Brain microvascular endothelial cell (primary cell): ENCODE data around the gene LRMDA.

Experiments
- DNase-seq: peaks from one replicate; pipeline ENCODE4 v3.0.0-alpha.2; 2020
- H3K27ac ChIP-seq: fragments of 250-450 bp; sonication (Bioruptor Pico); 2 replicates; pipeline ENCODE4 v1.5.1; 2020; ENCODE audit warnings: mild to moderate bottlenecking, moderate library complexity
- H3K27me3 ChIP-seq: fragments of 250-450 bp; sonication (Bioruptor Pico); replicated peaks from 2 replicates; pipeline ENCODE4 v1.5.1; 2020; ENCODE audit warnings: mild to moderate bottlenecking
- H3K36me3 ChIP-seq: fragments of 250-450 bp; sonication (Bioruptor Pico); replicated peaks from 2 replicates; pipeline ENCODE4 v1.5.1; 2020; ENCODE audit warnings: mild to moderate bottlenecking
- H3K4me3 ChIP-seq: 2 replicates; pipeline ENCODE4 v1.5.1; 2011; ENCODE audit warnings: low read depth, mild to moderate bottlenecking, control low read depth, low read length, moderate library complexity
- in situ Hi-C: cut with HindIII; loops from 2 replicates; pipeline ENCODE4 v1.10.0; 2017; ENCODE audit warnings: low sequenced_read_pairs, low pct_ligation_motif_present
- TF ChIP-seq, protein P1 (sequence below): IDR thresholded peaks from 2 replicates; pipeline ENCODE4 v1.5.1; 2011; ENCODE audit warnings: low read depth, mild to moderate bottlenecking, moderate library complexity, low read length, control low read depth, inconsistent platforms; ENCODE audit errors: missing control alignments

LRMDA gene

DNA sequence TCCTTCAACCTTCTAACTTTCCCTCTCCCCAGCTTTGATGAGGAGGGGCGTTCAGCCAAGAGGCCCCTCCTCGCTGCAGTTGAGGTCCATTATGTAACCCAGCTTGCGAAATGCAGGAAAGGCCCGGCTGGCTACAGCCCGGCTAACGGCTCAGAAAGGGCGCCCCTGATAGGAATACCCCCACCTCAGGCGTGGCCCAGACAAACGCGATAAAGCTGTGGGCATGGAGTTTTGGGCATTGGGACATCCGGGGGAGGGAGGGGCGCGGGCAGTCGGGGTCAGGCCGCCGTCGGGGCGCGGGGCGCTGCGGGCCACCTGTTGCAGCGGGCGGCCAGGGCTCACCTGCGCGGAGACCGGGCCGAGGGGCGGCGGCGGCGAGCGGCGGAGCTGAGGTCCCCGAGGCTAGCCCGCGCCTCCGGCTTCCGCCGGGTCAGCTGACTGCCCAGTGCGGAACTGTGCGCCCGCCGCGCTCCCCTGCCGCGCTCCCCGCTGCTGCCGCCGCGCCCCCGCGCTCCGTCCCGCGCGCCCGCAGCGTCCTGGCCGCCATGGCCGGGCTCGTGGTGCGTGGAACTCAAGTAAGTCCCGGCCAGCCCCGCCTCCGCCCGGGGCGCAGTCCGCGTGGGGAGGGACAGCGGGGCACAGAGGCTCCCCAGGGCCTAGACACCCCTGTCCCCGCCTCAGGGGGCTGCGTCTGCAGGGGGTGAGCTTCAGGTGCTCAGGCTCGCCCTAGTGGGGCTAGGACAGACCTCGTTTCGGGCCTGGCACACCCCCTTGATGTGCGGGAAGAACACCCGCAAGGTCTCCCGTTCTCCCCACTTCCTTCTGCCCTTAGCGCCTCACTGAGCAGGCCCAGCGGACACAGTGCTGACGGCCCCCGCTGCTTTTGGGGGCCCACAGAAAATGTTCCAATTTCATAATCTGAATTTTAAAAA, at the start of gene LRMDA:
TSS of gene LRMDA (plus strand) at position 445 of the 932 bp plus-strand sequence.
- H3K4me3 ChIP-seq, result peak within 1 kb of the TSS; percentile 56
- no peak for DNase-seq

DNA sequence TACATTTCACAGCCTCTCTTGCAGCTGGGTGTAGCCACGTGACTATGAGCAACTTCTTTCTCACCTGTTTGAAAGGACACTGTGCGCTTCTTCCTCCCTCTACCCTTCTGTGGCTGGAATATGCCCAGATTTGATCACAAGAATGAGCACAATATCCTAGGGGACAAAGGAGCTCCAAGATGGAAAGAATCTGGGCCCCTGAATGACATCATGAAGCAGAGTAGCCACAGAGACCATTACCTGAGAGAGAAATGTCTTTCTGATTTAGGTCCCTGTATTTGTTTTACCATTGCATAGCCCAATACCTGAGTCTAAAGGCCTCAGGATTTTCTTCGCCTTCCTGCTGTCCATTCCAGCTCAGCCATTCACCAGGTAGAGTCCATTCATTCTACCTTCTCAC, 45.3 kb upstream of the LRMDA start:
- in situ Hi-C loops, result no loop called here
- Histone ChIP-seq H3K27me3 (no peaks in the 10 kb centered on the region), H3K27ac (no peak overlapping the region), H3K4me3 (no peak overlapping the region), H3K36me3 (no peaks in the 10 kb centered on the region)
- TF ChIP-seq, protein P1, sequence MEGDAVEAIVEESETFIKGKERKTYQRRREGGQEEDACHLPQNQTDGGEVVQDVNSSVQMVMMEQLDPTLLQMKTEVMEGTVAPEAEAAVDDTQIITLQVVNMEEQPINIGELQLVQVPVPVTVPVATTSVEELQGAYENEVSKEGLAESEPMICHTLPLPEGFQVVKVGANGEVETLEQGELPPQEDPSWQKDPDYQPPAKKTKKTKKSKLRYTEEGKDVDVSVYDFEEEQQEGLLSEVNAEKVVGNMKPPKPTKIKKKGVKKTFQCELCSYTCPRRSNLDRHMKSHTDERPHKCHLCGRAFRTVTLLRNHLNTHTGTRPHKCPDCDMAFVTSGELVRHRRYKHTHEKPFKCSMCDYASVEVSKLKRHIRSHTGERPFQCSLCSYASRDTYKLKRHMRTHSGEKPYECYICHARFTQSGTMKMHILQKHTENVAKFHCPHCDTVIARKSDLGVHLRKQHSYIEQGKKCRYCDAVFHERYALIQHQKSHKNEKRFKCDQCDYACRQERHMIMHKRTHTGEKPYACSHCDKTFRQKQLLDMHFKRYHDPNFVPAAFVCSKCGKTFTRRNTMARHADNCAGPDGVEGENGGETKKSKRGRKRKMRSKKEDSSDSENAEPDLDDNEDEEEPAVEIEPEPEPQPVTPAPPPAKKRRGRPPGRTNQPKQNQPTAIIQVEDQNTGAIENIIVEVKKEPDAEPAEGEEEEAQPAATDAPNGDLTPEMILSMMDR, result no peak
- no peak for DNase-seq

More for the DNA sequence above, at the start of gene LRMDA:
- no peak within 1 kb of the TSS for H3K27ac ChIP-seq
- TF ChIP-seq, protein P1, result no peak
- in situ Hi-C loops, result no loop called here
- peaks cover 22% of the 10 kb centered on the region for H3K27me3 ChIP-seq
- no peaks in the 10 kb centered on the region for H3K36me3 ChIP-seq

DNA sequence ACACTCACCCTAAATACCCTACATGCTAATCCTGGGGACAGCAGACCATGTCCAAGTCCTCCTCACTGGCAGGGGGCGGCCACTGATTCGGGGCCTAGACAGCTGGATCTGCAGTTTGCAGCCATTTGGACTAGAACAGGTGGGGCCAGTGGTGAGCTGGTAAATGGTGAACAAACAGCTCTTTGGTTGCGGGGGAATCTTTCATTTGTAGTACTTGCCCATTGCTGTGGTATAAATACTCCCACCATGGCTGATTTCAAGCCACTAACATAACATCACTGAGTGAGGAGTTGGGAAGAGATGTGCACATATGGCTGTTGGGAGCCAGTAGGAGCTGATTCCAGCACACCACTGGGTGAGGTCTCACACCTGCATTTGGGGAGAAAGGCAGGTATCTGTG, 43.3 kb upstream of the LRMDA start:
- no peak for DNase-seq
- TF ChIP-seq, protein P1, result no peak
- Histone ChIP-seq H3K27me3 (peaks cover 5% of the 10 kb centered on the region), H3K27ac (no peak overlapping the region), H3K36me3 (no peaks in the 10 kb centered on the region), H3K4me3 (no peak overlapping the region)
- in situ Hi-C loops, result no loop called here

DNA sequence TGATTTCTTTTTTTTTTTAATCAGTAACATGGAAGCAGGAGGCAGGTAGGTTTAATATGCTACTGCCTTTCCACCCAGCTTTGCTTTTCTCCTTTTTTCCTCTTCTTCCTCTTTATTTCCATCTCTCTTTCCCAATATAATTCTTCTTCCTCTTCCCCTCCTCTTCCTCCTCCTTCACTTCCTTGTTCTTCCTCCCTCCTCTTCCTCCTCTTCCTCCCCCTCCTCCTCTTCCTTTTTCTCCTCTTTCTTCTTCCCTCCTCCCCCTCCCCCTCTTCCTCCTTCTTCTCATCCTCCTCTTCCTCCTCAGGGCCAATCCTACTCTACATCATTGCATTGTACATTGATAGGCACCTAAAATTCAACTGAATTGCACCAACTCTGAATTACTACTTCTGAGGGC, 41.2 kb upstream of the LRMDA start:
- in situ Hi-C loops, result no loop called here
- DNase-seq, result no peak
- Histone ChIP-seq H3K27me3 (peaks cover 5% of the 10 kb centered on the region), H3K4me3 (no peak overlapping the region), H3K27ac (no peak overlapping the region), H3K36me3 (no peaks in the 10 kb centered on the region)
- TF ChIP-seq, protein P1, result no peak

DNA sequence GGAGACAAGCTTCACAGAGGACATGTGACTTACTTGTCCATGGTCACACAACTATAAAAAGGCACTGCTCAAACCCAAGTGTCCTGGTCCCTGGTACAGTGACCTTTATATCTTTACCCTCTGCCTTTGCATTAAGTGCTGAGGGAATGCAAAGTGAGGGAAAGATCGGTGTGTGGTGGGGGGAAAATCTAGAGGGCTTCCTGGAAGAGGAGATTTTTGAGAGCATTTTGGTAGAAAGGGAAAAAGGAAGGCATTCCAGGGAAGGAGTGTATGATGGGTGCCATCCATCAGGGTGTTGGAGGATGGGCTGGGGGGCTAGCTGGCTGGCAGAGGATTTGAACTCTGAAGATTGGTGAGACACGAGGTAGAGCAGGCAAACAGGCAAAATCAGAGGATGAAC, 39.2 kb upstream of the LRMDA start:
- no peak for DNase-seq
- Histone ChIP-seq H3K27me3 (peaks cover 20% of the 10 kb centered on the region), H3K36me3 (no peaks in the 10 kb centered on the region), H3K27ac (no peak overlapping the region), H3K4me3 (no peak overlapping the region)
- in situ Hi-C loops, result no loop called here
- TF ChIP-seq, protein P1, result no peak

DNA sequence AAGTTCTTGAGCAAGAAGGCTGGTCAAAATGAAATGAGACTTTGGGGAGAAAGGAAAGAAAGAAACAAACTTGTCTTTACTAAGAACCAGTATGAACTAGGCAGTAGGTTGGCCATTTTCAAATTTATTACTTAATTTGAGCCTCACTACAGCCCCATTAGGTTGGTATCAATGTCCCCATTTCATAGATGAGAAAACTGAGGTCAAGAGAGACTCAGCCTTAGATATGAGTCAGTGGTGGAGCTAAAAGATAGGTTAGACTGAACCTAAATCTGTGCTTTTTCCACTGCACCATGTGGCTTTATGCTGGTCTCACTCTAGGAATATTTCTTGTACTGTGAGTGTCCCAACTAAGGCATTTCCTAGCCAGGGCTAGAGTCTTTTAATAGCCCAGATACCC, 38.7 kb upstream of the LRMDA start:
- Histone ChIP-seq H3K27me3 (peaks cover 20% of the 10 kb centered on the region), H3K27ac (no peak overlapping the region), H3K4me3 (no peak overlapping the region), H3K36me3 (no peaks in the 10 kb centered on the region)
- TF ChIP-seq, protein P1, result no peak
- DNase-seq, result no peak
- in situ Hi-C loops, result no loop called here
